A549 (cell line): Measurements from ENCODE around the gene OR10G8. TPM values are rescaled to one million over a fixed set of nuclear protein-coding genes. Genes with fewer than 3 reads are reported as not detected.

Experiments
- ATAC-seq, 2 experiments: fragments of 200-7000 bp in 1 of 2; fragments of >200 bp in 1 of 2; cut with Nextera tagmentation in 1 of 2; cut with Tn5 transposase in 1 of 2; 3 replicates each; pipeline versions ENCODE4 v1.8.0 to v1.9.1; 2018 to 2020; ENCODE audit warnings: mild to moderate bottlenecking in 1 of 2, moderate library complexity in 1 of 2
- CTCF ChIA-PET: fragments of 300-600 bp; sonication (Branson Sonifier 250); formaldehyde crosslinking; extraction: SDS; loops from one replicate; lab custom pipeline; 2021; ENCODE audit warnings: antibody characterized with exemption, inconsistent platforms; lab: Yijun Ruan, JAX
- POLR2A ChIA-PET: fragments of 350-600 bp; formaldehyde crosslinking; extraction: SDS; loops from one replicate; lab custom pipeline; 2021; ENCODE audit warnings: antibody characterized with exemption, inconsistent platforms; lab: Yijun Ruan, JAX
- DNase-seq, 2 experiments: peaks; one replicate each; pipeline versions ENCODE4 v3.0.0 to v3.0.0-alpha.2; 2011 to 2016; ENCODE audit warnings: low read depth in 1 of 2, low spot score in 1 of 2
- FAIRE-seq: peaks from 2 replicates; lab custom pipeline; 2011; peaks lifted over from hg19 to GRCh38; lab: Jason Lieb, UNC
- H3K27ac ChIP-seq, 2 experiments: fragments of >200 bp; sonication (Bioruptor Twin); formaldehyde crosslinking; 3 replicates each; pipeline ENCODE4 v1.5.1; 2016 to 2017
- H3K4me1 ChIP-seq: fragments of >200 bp; sonication (Bioruptor Twin); formaldehyde crosslinking; 3 replicates; pipeline ENCODE4 v1.6.1; 2016
- H3K4me2 ChIP-seq: fragments of >200 bp; sonication (Bioruptor Twin); formaldehyde crosslinking; 3 replicates; pipeline ENCODE4 v1.6.1; 2016
- H3K4me3 ChIP-seq: fragments of >200 bp; sonication (Bioruptor Twin); formaldehyde crosslinking; 3 replicates; pipeline ENCODE4 v1.5.1; 2016
- H3K9me3 ChIP-seq: fragments of >200 bp; sonication (Bioruptor Twin); formaldehyde crosslinking; 3 replicates; pipeline ENCODE4 v1.6.1; 2016
- BHLHE40 ChIP-seq: IDR thresholded peaks from 2 replicates; pipeline ENCODE4 v1.6.1; 2012; ENCODE audit warnings: low read depth, low read length, inconsistent platforms
- CBX8 ChIP-seq: fragments of 200-600 bp; sonication (generic); IDR thresholded peaks from 2 replicates; pipeline ENCODE4 v1.6.1; 2016
- CEBPB ChIP-seq, 2 experiments: fragments of >200 bp in 1 of 2; sonication (Bioruptor Twin) in 1 of 2; formaldehyde crosslinking in 1 of 2; IDR thresholded peaks; 2 replicates each; pipeline ENCODE4 v1.6.1; 2012 to 2016
- CHD4 ChIP-seq: fragments of 200-600 bp; sonication (generic); IDR thresholded peaks from 2 replicates; pipeline ENCODE4 v1.6.1; 2016; ENCODE audit warnings: antibody characterized with exemption, mild to moderate bottlenecking, borderline replicate concordance
- E2F6 ChIP-seq: IDR thresholded peaks from 2 replicates; pipeline ENCODE4 v1.6.1; 2012; ENCODE audit warnings: low read depth, borderline replicate concordance
- EHF ChIP-seq: fragments of 250-450 bp; sonication (Bioruptor Pico); IDR thresholded peaks from 2 replicates; pipeline ENCODE4 v1.5.0; 2020; ENCODE audit warnings: mild to moderate bottlenecking
- EP300 ChIP-seq, 2 experiments: fragments of >200 bp; sonication (Bioruptor Twin); formaldehyde crosslinking; IDR thresholded peaks; 2 replicates in 1 of 2; 3 replicates in 1 of 2; pipeline ENCODE4 v1.6.1; 2016 to 2017
- ESRRA ChIP-seq: fragments of 150-350 bp; IDR thresholded peaks from 2 replicates; pipeline ENCODE4 v1.6.1; 2014; ENCODE audit warnings: mild to moderate bottlenecking, low read length, borderline replicate concordance
- GATA3 ChIP-seq: IDR thresholded peaks from 2 replicates; pipeline ENCODE4 v1.6.1; 2012; ENCODE audit warnings: borderline replicate concordance
- HDAC2 ChIP-seq: fragments of 200-600 bp; sonication (generic); IDR thresholded peaks from 2 replicates; pipeline ENCODE4 v1.6.1; 2016
- HEYL ChIP-seq: fragments of 250-450 bp; sonication (Bioruptor Pico); IDR thresholded peaks from 2 replicates; pipeline ENCODE4 v1.8.0; 2021; ENCODE audit warnings: mild to moderate bottlenecking, moderate library complexity
- HOXA7 ChIP-seq: fragments of 250-450 bp; sonication (Bioruptor Pico); IDR thresholded peaks from 2 replicates; pipeline ENCODE4 v1.5.0; 2020; ENCODE audit warnings: mild to moderate bottlenecking, moderate library complexity
- HOXB13 ChIP-seq: fragments of 250-450 bp; sonication (Bioruptor Pico); IDR thresholded peaks from 2 replicates; pipeline ENCODE4 v1.5.0; 2020; ENCODE audit warnings: low read depth, mild to moderate bottlenecking, moderate library complexity
- HOXB5 ChIP-seq: fragments of 250-450 bp; sonication (Bioruptor Pico); IDR thresholded peaks from 2 replicates; pipeline ENCODE4 v1.5.0; 2020; ENCODE audit warnings: mild to moderate bottlenecking, moderate library complexity
- JUN ChIP-seq, 2 experiments: fragments of >200 bp; sonication (Bioruptor Twin); formaldehyde crosslinking; IDR thresholded peaks; 2 replicates in 1 of 2; 3 replicates in 1 of 2; pipeline ENCODE4 v1.6.1; 2016 to 2017
- KDM1A ChIP-seq: fragments of 200-600 bp; sonication (generic); IDR thresholded peaks from 2 replicates; pipeline ENCODE4 v1.6.1; 2016; ENCODE audit warnings: low read depth, mild to moderate bottlenecking
- KDM5A ChIP-seq: fragments of 200-600 bp; sonication (generic); IDR thresholded peaks from 2 replicates; pipeline ENCODE4 v1.6.1; 2016; ENCODE audit warnings: antibody characterized with exemption, mild to moderate bottlenecking
- MAZ ChIP-seq: fragments of 150-350 bp; IDR thresholded peaks from 2 replicates; pipeline ENCODE4 v1.6.1; 2014; ENCODE audit warnings: antibody characterized with exemption, low read depth, low read length, borderline replicate concordance
- MYC ChIP-seq: IDR thresholded peaks from 2 replicates; pipeline ENCODE4 v1.6.1; 2012; ENCODE audit warnings: mild to moderate bottlenecking, inconsistent platforms, low read length, improper control_type of control experiment, borderline replicate concordance
- NFE2L2 ChIP-seq: fragments of 150-350 bp; conservative IDR thresholded peaks from 2 replicates; pipeline ENCODE4 v1.6.1; 2014; ENCODE audit warnings: low read length
- NPAS2 ChIP-seq: fragments of 250-450 bp; sonication (Bioruptor Pico); IDR thresholded peaks from 2 replicates; pipeline ENCODE4 v1.8.0; 2022; ENCODE audit warnings: mild to moderate bottlenecking, moderate library complexity, borderline replicate concordance
- NR3C1 ChIP-seq: fragments of >200 bp; sonication (Bioruptor Twin); formaldehyde crosslinking; IDR thresholded peaks from 3 replicates; pipeline ENCODE4 v1.6.1; 2017
- PBX3 ChIP-seq: IDR thresholded peaks from 2 replicates; pipeline ENCODE4 v1.6.1; 2012
- POLR2AphosphoS2 ChIP-seq: conservative IDR thresholded peaks from 2 replicates; pipeline ENCODE4 v1.6.1; 2012; ENCODE audit warnings: low read length, improper control_type of control experiment, inconsistent platforms
- RAD21 ChIP-seq, 2 experiments: fragments of >200 bp in 1 of 2; sonication (Bioruptor Twin) in 1 of 2; formaldehyde crosslinking in 1 of 2; IDR thresholded peaks in 1 of 2; conservative IDR thresholded peaks in 1 of 2; 2 replicates in 1 of 2; 3 replicates in 1 of 2; pipeline ENCODE4 v1.6.1; 2012 to 2018; ENCODE audit warnings: inconsistent platforms in 1 of 2
- RNF2 ChIP-seq: fragments of 200-600 bp; sonication (generic); IDR thresholded peaks from 2 replicates; pipeline ENCODE4 v1.6.1; 2016; ENCODE audit warnings: low read depth, mild to moderate bottlenecking, antibody characterized with exemption, moderate library complexity, borderline replicate concordance
- SREBF2 ChIP-seq: fragments of 450-650 bp; IDR thresholded peaks from 2 replicates; pipeline ENCODE4 v1.6.1; 2014; ENCODE audit warnings: mild to moderate bottlenecking, moderate library complexity
- USF2 ChIP-seq: fragments of 450-650 bp; IDR thresholded peaks from 2 replicates; pipeline ENCODE4 v1.6.1; 2014; ENCODE audit warnings: antibody characterized with exemption
- ZC3H11A ChIP-seq: fragments of 450-650 bp; IDR thresholded peaks from 2 replicates; pipeline ENCODE4 v1.6.1; 2014; ENCODE audit warnings: antibody characterized with exemption, mild to moderate bottlenecking
- ZSCAN20 ChIP-seq: fragments of 250-450 bp; sonication (Bioruptor Pico); IDR thresholded peaks from 2 replicates; pipeline ENCODE4 v1.8.0; 2022; ENCODE audit warnings: mild to moderate bottlenecking, moderate library complexity
- whole genome bisulfite sequencing: methylation state at CpG from one replicate; pipeline ENCODE4 v1.1.6; 2017; ENCODE audit errors: missing lambda C conversion rate; 5-methylcytosine and 5-hydroxymethylcytosine counted together
- polyA plus RNA-seq, 4 experiments: library from polyadenylated mRNA; depleted of rRNA in 3 of 4; stranded (reverse); fragments of >200 nt; fragmentation: RNase III in 1 of 4; extraction: RNeasy Plus Mini Kit Qiagen cat#74134 plus additional on column Dnase treatment in 1 of 4; gene quantifications; 2 replicates in 3 of 4; 3 replicates in 1 of 4; pipeline ENCODE4 v1.2.3, GENCODE V29; 2011 to 2017

The OR10G8 gene
- polyA plus RNA-seq, 2 of the 4 experiments (the other 2 are of a cell fraction) = not detected

GRCh38 chr11:124043420-124043819 lies 16.8 kb downstream of the OR10G8 start:
- TF ChIP-seq HDAC2 = no peak
- TF ChIP-seq EHF (CRISPR knock-in tag) = no peak
- TF ChIP-seq USF2 = no peak
- TF ChIP-seq MYC = no peak
- no peak for TF ChIP-seq HEYL (CRISPR knock-in tag)
- TF ChIP-seq CHD4 = no peak
- TF ChIP-seq HOXA7 = no peak
- TF ChIP-seq NPAS2 (CRISPR knock-in tag) = no peak
- no peak for TF ChIP-seq NR3C1
- TF ChIP-seq JUN (IDR thresholded peaks at IDR 0.05) = no peak
- no peak for TF ChIP-seq GATA3
- no peak for TF ChIP-seq POLR2AphosphoS2
- no peak for TF ChIP-seq CEBPB (IDR thresholded peaks at IDR 0.05)
- no peak for TF ChIP-seq PBX3
- no peak for TF ChIP-seq CBX8
- no peak for TF ChIP-seq ZSCAN20
- no peak overlapping the region for H3K4me3 ChIP-seq
- ChIA-PET POLR2A (no interaction called here), CTCF (no interaction called here)
- ATAC-seq (no peak), DNase-seq (no peak), FAIRE-seq (no peak)
- no peak overlapping the region for H3K27ac ChIP-seq
- no peak overlapping the region for H3K4me2 ChIP-seq
- 41% methylated on average over 4 of the region's 4 CpGs for WGBS
- H3K4me1 ChIP-seq = no peaks in the 10 kb centered on the region
- no peaks in the 10 kb centered on the region for H3K9me3 ChIP-seq

GRCh38 chr11:124050748-124051147 lies 24.1 kb downstream of the OR10G8 start:
- no peak overlapping the region for H3K4me3 ChIP-seq
- 0% methylated on average over 1 of the region's 1 CpG for WGBS
- CTCF ChIA-PET = no interaction called here
- POLR2A ChIA-PET = no interaction called here
- H3K27ac ChIP-seq = no peak overlapping the region
- no peak overlapping the region for H3K4me2 ChIP-seq
- no peak for TF ChIP-seq E2F6
- no peak for TF ChIP-seq EP300 (IDR thresholded peaks at IDR 0.05)
- TF ChIP-seq RNF2 = no peak
- TF ChIP-seq KDM5A = no peak
- no peak for TF ChIP-seq CBX8
- no peak for TF ChIP-seq HOXB13 (CRISPR knock-in tag)
- no peak for TF ChIP-seq NFE2L2
- no peak for TF ChIP-seq MAZ
- no peak for TF ChIP-seq EHF (CRISPR knock-in tag)
- no peak for TF ChIP-seq HOXB5 (CRISPR knock-in tag)
- TF ChIP-seq CHD4 = no peak
- TF ChIP-seq JUN (IDR thresholded peaks at IDR 0.05) = no peak
- TF ChIP-seq KDM1A = no peak
- TF ChIP-seq NPAS2 (CRISPR knock-in tag) = no peak
- ATAC-seq (no peak), FAIRE-seq (no peak), DNase-seq (no peak)
- no peaks in the 10 kb centered on the region for H3K4me1 ChIP-seq
- no peaks in the 10 kb centered on the region for H3K9me3 ChIP-seq

GRCh38 chr11:124052966-124053365 lies 26.4 kb downstream of the OR10G8 start:
- POLR2A ChIA-PET = no interaction called here
- ATAC-seq (no peak), DNase-seq (no peak), FAIRE-seq (no peak)
- H3K4me2 ChIP-seq = no peak overlapping the region
- CTCF ChIA-PET = no interaction called here
- 51% methylated on average over 3 of the region's 3 CpGs for WGBS
- no peaks in the 10 kb centered on the region for H3K9me3 ChIP-seq
- no peaks in the 10 kb centered on the region for H3K4me1 ChIP-seq
- H3K4me3 ChIP-seq = no peak overlapping the region
- no peak overlapping the region for H3K27ac ChIP-seq
- no peak for TF ChIP-seq SREBF2
- no peak for TF ChIP-seq PBX3
- TF ChIP-seq BHLHE40 = no peak
- no peak for TF ChIP-seq NR3C1
- TF ChIP-seq CHD4 = no peak
- TF ChIP-seq NFE2L2 = no peak
- TF ChIP-seq CBX8 = no peak
- no peak for TF ChIP-seq ZC3H11A
- no peak for TF ChIP-seq HOXA7
- no peak for TF ChIP-seq RAD21 (conservative IDR thresholded peaks at IDR 0.05 in 1 of 2, IDR thresholded peaks at IDR 0.05 in 1 of 2)
- no peak for TF ChIP-seq ESRRA
